Measurements from ENCODE around the gene PINLYP. TPM values are rescaled to one million over a fixed set of nuclear protein-coding genes. Genes with fewer than 3 reads are reported as not detected.

PINLYP gene
- polyA plus RNA-seq, 2 of the 4 experiments (the other 2 are of a cell fraction) = 0.27 TPM; not detected in 1

DNA sequence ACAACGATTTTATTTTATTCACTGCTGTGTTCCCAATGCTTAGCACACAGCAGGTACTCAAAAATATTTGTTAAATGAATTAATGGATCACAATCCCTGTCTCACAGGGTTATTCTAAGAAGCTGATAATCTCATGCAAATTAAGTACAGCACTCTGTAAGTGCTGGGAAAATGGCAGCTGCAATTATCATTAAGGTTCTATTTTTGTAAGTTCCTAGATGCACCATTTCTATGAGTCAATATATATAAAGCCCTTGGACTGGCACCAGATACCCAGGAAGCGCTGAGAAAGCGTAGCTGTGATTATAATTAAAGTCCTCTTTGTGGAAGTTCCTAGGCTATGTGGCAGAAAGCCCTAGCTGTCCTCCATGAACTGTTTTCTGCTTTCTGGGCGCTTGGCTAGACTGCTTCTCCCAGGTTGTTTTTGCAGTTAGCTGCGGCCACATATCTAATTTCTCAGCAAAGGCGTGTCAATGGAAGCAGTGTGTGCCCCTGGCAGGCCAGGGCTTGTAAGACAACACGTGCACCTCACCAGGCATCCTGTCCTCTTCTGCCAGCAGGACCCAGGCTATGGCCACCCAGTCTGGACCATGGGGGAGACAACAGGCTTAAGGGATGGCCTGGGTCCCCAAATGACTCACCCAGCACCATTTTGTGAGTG, 31.1 kb downstream of the PINLYP start:
- no peak for ATAC-seq
- no peak overlapping the region for H3K4me2 ChIP-seq

DNA sequence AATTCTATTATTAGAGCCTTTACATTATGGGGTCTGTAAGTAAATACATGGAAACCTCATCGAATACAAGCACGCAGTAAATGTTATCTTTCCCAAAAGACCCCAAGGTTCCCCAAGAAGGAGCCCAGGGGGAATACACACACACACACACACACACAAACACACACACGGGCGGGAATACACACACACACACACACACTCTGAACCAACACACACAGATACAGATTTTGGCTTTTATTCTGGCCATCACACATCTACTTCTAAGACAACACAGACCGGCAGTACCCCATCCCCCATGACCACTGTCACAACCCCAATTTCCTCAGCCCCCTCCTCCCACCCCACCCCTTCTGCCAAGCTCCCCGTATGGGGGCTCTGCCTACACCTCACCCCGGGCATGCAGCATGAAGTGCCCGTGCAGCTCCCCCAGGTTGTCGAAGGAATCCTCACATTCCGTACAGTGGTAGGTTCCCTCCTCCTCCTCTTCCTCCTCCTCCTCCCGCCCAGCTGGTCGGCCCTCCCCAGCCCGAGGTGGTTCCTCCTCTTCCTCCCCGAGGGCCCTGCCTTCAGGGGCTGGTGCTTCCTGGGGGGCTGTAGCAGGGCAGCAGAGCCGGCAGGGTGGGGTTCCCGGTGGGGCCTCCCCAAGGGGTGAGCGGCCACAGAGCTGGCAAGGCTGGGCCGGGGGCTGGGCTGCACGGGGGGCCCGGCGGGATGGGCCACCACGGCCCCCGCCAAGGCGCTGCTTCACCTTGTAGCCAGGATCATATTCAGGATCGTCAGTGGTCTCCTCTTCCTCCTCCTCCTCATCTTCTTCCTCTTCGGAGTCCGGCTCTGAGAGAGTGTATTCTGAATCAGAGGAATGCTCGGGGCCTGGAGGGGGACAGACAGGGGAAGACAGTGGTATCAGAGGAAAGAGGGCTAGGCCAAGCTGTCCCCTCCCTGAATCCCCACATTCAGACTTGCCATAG, 31.9 kb downstream of the PINLYP start:
- Histone ChIP-seq H3K4me2 (no peak overlapping the region), H3K9me3 (no peaks in the 10 kb centered on the region), H3K4me1 (peaks cover 6% of the 10 kb centered on the region; the same call in 2 of the 3 replicates), H3K27ac (no peak overlapping the region), H3K4me3 (no peak overlapping the region)
- ChIA-PET POLR2A (interaction anchor here (0.8 kb wide), 1 partner anchor 32 kb away, joined by 3 read pairs; the partner anchor contains the start of genes PINLYP and XRCC1), CTCF (interaction anchor here (0.8 to 3.7 kb wide), 5 partner anchors 8 to 138 kb away, joined by 3 to 15 read pairs (median 6); partner anchors contain the start of genes IRGQ, PLAUR and ZNF576)
- no peak for DNase-seq (ENCODE audit: low read depth in 1 of 2, low spot score in 1 of 2)
- no peak for TF ChIP-seq SREBF2 (IDR thresholded peaks at IDR 0.05)
- no peak for TF ChIP-seq RNF2 (IDR thresholded peaks at IDR 0.05; ENCODE audit: borderline replicate concordance, low read depth)
- no peak for TF ChIP-seq RFX5 (IDR thresholded peaks at IDR 0.05)
- no peak for TF ChIP-seq BHLHE40 (IDR thresholded peaks at IDR 0.05; ENCODE audit: low read depth, low read length)
- TF ChIP-seq CHD4 (IDR thresholded peaks at IDR 0.05; ENCODE audit: borderline replicate concordance) = no peak
- no peak for TF ChIP-seq TFCP2L1 (CRISPR knock-in tag; IDR thresholded peaks at IDR 0.05)
- no peak for TF ChIP-seq KDM1A (IDR thresholded peaks at IDR 0.05; ENCODE audit: low read depth)
- no peak for TF ChIP-seq SMC3 (IDR thresholded peaks at IDR 0.05)
- TF ChIP-seq JUN (IDR thresholded peaks at IDR 0.05) = no peak
- no peak for TF ChIP-seq ZNF302 (CRISPR knock-in tag; IDR thresholded peaks at IDR 0.05)
- no peak for TF ChIP-seq PHF8 (IDR thresholded peaks at IDR 0.05; ENCODE audit: borderline replicate concordance, low read depth)
- TF ChIP-seq ATOH8 (CRISPR knock-in tag; IDR thresholded peaks at IDR 0.05; ENCODE audit: low read depth) = no peak
- TF ChIP-seq ESRRA (IDR thresholded peaks at IDR 0.05; ENCODE audit: borderline replicate concordance, low read length) = no peak
- FAIRE-seq = no peak
- 94% methylated on average over 22 of the region's 28 CpGs for WGBS (ENCODE audit: missing lambda C conversion rate)
- no peak; a peak in 1 of 6 replicates for ATAC-seq

More for the DNA sequence above, 31.1 kb downstream of the PINLYP start:
- Histone ChIP-seq H3K4me1 (peaks cover 6% of the 10 kb centered on the region; the same call in 2 of the 3 replicates), H3K27ac (no peak overlapping the region), H3K9me3 (no peaks in the 10 kb centered on the region), H3K4me3 (no peak overlapping the region)
- 87% methylated on average over 7 of the region's 7 CpGs for WGBS (ENCODE audit: missing lambda C conversion rate)
- DNase-seq (ENCODE audit: low read depth in 1 of 2, low spot score in 1 of 2) = no peak
- POLR2A ChIA-PET = interaction anchor here (0.8 to 1.2 kb wide), 2 partner anchors 32 to 148 kb away, joined by 3 read pairs; partner anchors contain the start of genes PINLYP, SMG9 and XRCC1
- CTCF ChIA-PET = interaction anchor here (0.6 to 3.7 kb wide), 6 partner anchors 10 to 784 kb away, joined by 3 to 15 read pairs (median 5); partner anchors contain the start of genes IRGQ, PLAUR and ZNF576
- TF ChIP-seq HMGXB4 (CRISPR knock-in tag; IDR thresholded peaks at IDR 0.05; ENCODE audit: borderline replicate concordance) (no peak), MAZ (IDR thresholded peaks at IDR 0.05; ENCODE audit: borderline replicate concordance, low read depth, low read length) (no peak), KDM1A (IDR thresholded peaks at IDR 0.05; ENCODE audit: low read depth) (no peak), TP53 (CRISPR knock-in tag; IDR thresholded peaks at IDR 0.05) (no peak)
- no peak for FAIRE-seq

GRCh38 chr19:43609872-43610271, 34.3 kb downstream of the PINLYP start:
- H3K4me1 ChIP-seq = peaks cover 6% of the 10 kb centered on the region; the same call in 2 of the 3 replicates
- no peak for DNase-seq (ENCODE audit: low read depth in 1 of 2, low spot score in 1 of 2)
- no peaks in the 10 kb centered on the region for H3K9me3 ChIP-seq
- CTCF ChIA-PET = interaction anchor here (0.8 to 2.4 kb wide), 4 partner anchors 10 to 158 kb away, joined by 3 to 7 read pairs (median 4); no protein-coding TSS in a partner anchor
- H3K27ac ChIP-seq = no peak overlapping the region
- no peak for ATAC-seq
- no peak overlapping the region for H3K4me2 ChIP-seq
- FAIRE-seq = no peak
- POLR2A ChIA-PET = no interaction called here
- 81% methylated on average over 7 of the region's 7 CpGs for WGBS (ENCODE audit: missing lambda C conversion rate)
- TF ChIP-seq CBX2 (IDR thresholded peaks at IDR 0.05; ENCODE audit: borderline replicate concordance, low read depth) = no peak
- no peak overlapping the region for H3K4me3 ChIP-seq

Data from A549 (cell line).